MCF 10A (cell line): ENCODE measurements around the gene FBN3. TPM values are rescaled to one million over a fixed set of nuclear protein-coding genes. Genes with fewer than 3 reads are reported as not detected.
A peak's percentile ranks its signal among the peaks of the same experiment; 100 is the strongest.
"Not testable (repeated sequence)": the region's sequence is repeated elsewhere in the genome, so short reads cannot be mapped to it uniquely, and the experiment has no call there.

Source experiments
- BruUV-seq: library from RNA; stranded (reverse); fragments of 400-500 nt; replicated peaks from 2 replicates; lab custom pipeline; 2021; lab: Mats Ljungman, UMichigan
- CTCF ChIA-PET: fragments of 300-600 bp; sonication (Branson Sonifier 250); formaldehyde crosslinking; extraction: SDS; loops from one replicate; lab custom pipeline; 2021; ENCODE audit warnings: antibody characterized with exemption, inconsistent platforms; lab: Yijun Ruan, JAX
- POLR2A ChIA-PET: fragments of 300-600, 350-650 bp; sonication (Branson Sonifier 250); formaldehyde crosslinking; extraction: SDS; loops from one replicate; lab custom pipeline; 2020; ENCODE audit warnings: antibody characterized with exemption, inconsistent platforms; lab: Yijun Ruan, JAX
- DNase-seq: peaks from one replicate; pipeline ENCODE4 v3.0.0-alpha.2; 2018; ENCODE audit not compliant: unreplicated experiment
- H3K27ac Mint-ChIP-seq: one replicate; pipeline ENCODE4 v1.8.0; 2022; ENCODE audit warnings: mild to moderate bottlenecking, low read depth, mixed read lengths; ENCODE audit not compliant: unreplicated experiment
- H3K27me3 Mint-ChIP-seq: one replicate; pipeline ENCODE4 v1.8.0; 2022; ENCODE audit warnings: mixed read lengths; ENCODE audit not compliant: insufficient read depth, unreplicated experiment
- H3K36me3 Mint-ChIP-seq: one replicate; pipeline ENCODE4 v1.8.0; 2022; ENCODE audit warnings: mild to moderate bottlenecking, moderate library complexity, mixed read lengths; ENCODE audit not compliant: insufficient read depth, unreplicated experiment
- H3K4me1 Mint-ChIP-seq: one replicate; pipeline ENCODE4 v1.8.0; 2022; ENCODE audit warnings: mixed read lengths; ENCODE audit not compliant: insufficient read depth, unreplicated experiment
- H3K4me3 Mint-ChIP-seq: one replicate; pipeline ENCODE4 v1.8.0; 2022; ENCODE audit warnings: mild to moderate bottlenecking, moderate library complexity, mixed read lengths; ENCODE audit not compliant: unreplicated experiment
- H3K9me3 Mint-ChIP-seq: one replicate; pipeline ENCODE4 v1.8.0; 2022; ENCODE audit warnings: mixed read lengths; ENCODE audit not compliant: unreplicated experiment
- CTCF ChIP-seq: fragments of 200-600 bp; IDR thresholded peaks from one replicate; pipeline ENCODE4 v1.8.0; 2022; ENCODE audit warnings: antibody characterized with exemption, mild to moderate bottlenecking; ENCODE audit not compliant: unreplicated experiment
- intact Hi-C: fragments of 100-400 bp; cut with micrococcal nuclease; formaldehyde crosslinking; loops from 2 replicates; pipeline ENCODE4 v1.14.1; 2022
- total RNA-seq: library from RNA; stranded (reverse); gene quantifications from 2 replicates; pipeline ENCODE4 v1.2.3, GENCODE V29; 2022

FBN3 gene
- total RNA-seq, 1 experiment from 2014 or later, result not detected

GRCh38 chr19:8161135-8161646 lies 11.8 kb upstream of the FBN3 start:
- intact Hi-C loops, result no loop called here
- H3K36me3 Mint-ChIP-seq, result no peaks in the 10 kb centered on the region
- no peak for TF ChIP-seq CTCF
- ChIA-PET POLR2A (no interaction called here), CTCF (interaction anchor here (0.9 kb wide), 1 partner anchor 80 kb away, joined by 5 read pairs; no protein-coding TSS in a partner anchor)
- DNase-seq, result no peak
- no peaks in the 10 kb centered on the region for H3K9me3 Mint-ChIP-seq
- BruUV-seq, result no TSS peak
- H3K27ac Mint-ChIP-seq, result no peak overlapping the region
- no peak overlapping the region for H3K4me3 Mint-ChIP-seq
- H3K27me3 Mint-ChIP-seq, result peaks cover 16% of the 10 kb centered on the region
- H3K4me1 Mint-ChIP-seq, result peaks cover 6% of the 10 kb centered on the region

- DNase-seq, H3K36me3 Mint-ChIP-seq, H3K4me3 Mint-ChIP-seq, BruUV-seq, H3K9me3 Mint-ChIP-seq, H3K27ac Mint-ChIP-seq: not testable (repeated sequence)
- intact Hi-C loops, result loop anchor here (5.0 to 10.0 kb wide), 3 partner anchors 83 to 217 kb away; partner anchors contain the start of gene TIMM44
- ChIA-PET CTCF (interaction anchor here (0.8 to 3.0 kb wide), 8 partner anchors 15 to 216 kb away, joined by 3 to 34 read pairs (median 4); partner anchors contain the start of gene TIMM44), POLR2A (interaction anchor here (0.8 to 1.0 kb wide), 2 partner anchors 15 to 215 kb away, joined by 3 to 5 read pairs; partner anchors contain the start of gene TIMM44)
- Mint-ChIP-seq H3K27me3 (peaks cover 16% of the 10 kb centered on the region), H3K4me1 (peaks cover 13% of the 10 kb centered on the region)
Measured at GRCh38 chr19:8159322-8159721, 9.9 kb upstream of the FBN3 start.

- ChIA-PET POLR2A (interaction anchor here (0.7 to 1.0 kb wide), 4 partner anchors 16 to 215 kb away, joined by 3 to 5 read pairs (median 3); partner anchors contain the start of gene TIMM44), CTCF (interaction anchor here (0.6 to 3.0 kb wide), 16 partner anchors 16 to 412 kb away, joined by 3 to 34 read pairs (median 4); partner anchors contain the start of gene TIMM44)
- Mint-ChIP-seq H3K4me1 (peaks cover 13% of the 10 kb centered on the region), H3K4me3 (no peak overlapping the region), H3K27me3 (peaks cover 18% of the 10 kb centered on the region), H3K9me3 (no peaks in the 10 kb centered on the region), H3K36me3 (no peaks in the 10 kb centered on the region), H3K27ac (no peak overlapping the region)
- peak; percentile 55 for TF ChIP-seq CTCF
- intact Hi-C loops, result loop anchor here (1.0 to 10.0 kb wide), 4 partner anchors 84 to 216 kb away; partner anchors contain the start of gene TIMM44
- no TSS peak for BruUV-seq
- peak; percentile 88 for DNase-seq
Measured at GRCh38 chr19:8158411-8159074, 9.2 kb upstream of the FBN3 start.

DNA sequence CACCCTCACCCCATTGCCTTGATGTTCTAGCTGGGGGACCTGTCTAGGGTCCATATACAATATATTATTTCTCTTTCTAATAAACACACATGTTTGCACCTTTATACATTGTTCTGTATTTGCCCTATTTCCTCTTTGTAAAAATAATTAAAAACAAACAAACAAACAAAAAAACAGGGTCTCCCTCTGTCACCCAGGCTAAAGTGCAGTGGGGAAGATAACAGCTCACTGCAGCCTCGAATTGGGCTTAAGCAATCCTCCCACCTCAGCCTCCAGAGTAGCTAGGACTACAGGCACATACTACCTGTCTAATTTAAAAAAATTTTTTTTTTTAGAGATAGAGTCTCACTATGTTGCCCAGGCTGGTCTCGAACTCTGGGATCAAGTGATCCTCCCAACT lies 5.9 kb upstream of the FBN3 start:
- POLR2A ChIA-PET, result interaction anchor here (0.7 to 1.0 kb wide), 4 partner anchors 88 to 211 kb away, joined by 3 to 6 read pairs (median 4); partner anchors contain the start of genes NDUFA7, RPS28 and TIMM44
- no peaks in the 10 kb centered on the region for H3K9me3 Mint-ChIP-seq
- H3K27ac Mint-ChIP-seq, result no peak overlapping the region
- peaks cover 40% of the 10 kb centered on the region for H3K27me3 Mint-ChIP-seq
- no peak for DNase-seq
- BruUV-seq, result no TSS peak
- CTCF ChIA-PET, result interaction anchor here (1.3 to 1.7 kb wide), 5 partner anchors 95 to 211 kb away, joined by 3 to 8 read pairs (median 4); no protein-coding TSS in a partner anchor
- H3K4me1 Mint-ChIP-seq, result peaks cover 13% of the 10 kb centered on the region
- TF ChIP-seq CTCF, result no peak
- H3K4me3 Mint-ChIP-seq, result no peak overlapping the region
- intact Hi-C loops, result loop anchor here (5.0 to 10.0 kb wide), 3 partner anchors 87 to 213 kb away; partner anchors contain the start of gene TIMM44
- no peaks in the 10 kb centered on the region for H3K36me3 Mint-ChIP-seq

- intact Hi-C loops, result loop anchor here (10.0 kb wide), 1 partner anchor 179 kb away; no protein-coding TSS in a partner anchor
- BruUV-seq, H3K9me3 Mint-ChIP-seq, H3K36me3 Mint-ChIP-seq, DNase-seq, H3K4me3 Mint-ChIP-seq, POLR2A ChIA-PET, H3K27ac Mint-ChIP-seq: not testable (repeated sequence)
- CTCF ChIA-PET, result interaction anchor here (1.5 to 1.7 kb wide), 2 partner anchors 98 to 210 kb away, joined by 3 to 8 read pairs; no protein-coding TSS in a partner anchor
- Mint-ChIP-seq H3K27me3 (peaks cover 47% of the 10 kb centered on the region), H3K4me1 (peaks cover 13% of the 10 kb centered on the region)
Measured at GRCh38 chr19:8154014-8154413, 4.6 kb upstream of the FBN3 start.
